ENCODE measurements around the gene DENND4A.

GRCh38 chr15:65828585-65828984 is 36.5 kb upstream of the DENND4A start:
- TF ChIP-seq MZF1 (tag by site-specific recombination; IDR thresholded peaks at IDR 0.05; ENCODE audit: borderline replicate concordance) (no peak), CTCF (tag by site-specific recombination; IDR thresholded peaks at IDR 0.05) (no peak), ZNF488 (tag by site-specific recombination; IDR thresholded peaks at IDR 0.05) (no peak), KLF1 (tag by site-specific recombination; IDR thresholded peaks at IDR 0.05) (no peak), ZSCAN30 (tag by site-specific recombination; IDR thresholded peaks at IDR 0.05) (no peak), KLF8 (tag by site-specific recombination; IDR thresholded peaks at IDR 0.05) (no peak), ZNF449 (tag by site-specific recombination; IDR thresholded peaks at IDR 0.05) (no peak), ZNF660 (tag by site-specific recombination; IDR thresholded peaks at IDR 0.05) (no peak), ZBTB17 (tag by site-specific recombination; IDR thresholded peaks at IDR 0.05) (no peak), KLF7 (tag by site-specific recombination; IDR thresholded peaks at IDR 0.05; ENCODE audit: borderline replicate concordance) (no peak), REST (tag by site-specific recombination; IDR thresholded peaks at IDR 0.05) (no peak)

Data from HEK293 (cell line).